GM23338 (cell line): ENCODE data around the gene CCDC57. TPM values are rescaled to one million over a fixed set of nuclear protein-coding genes. Genes with fewer than 3 reads are reported as not detected.
"Not testable (repeated sequence)": the region's sequence is repeated elsewhere in the genome, so short reads cannot be mapped to it uniquely, and the experiment has no call there.

Experiments used
- ATAC-seq: fragments of 200-7000 bp; cut with Tn5 transposase; 3 replicates; pipeline ENCODE4 v1.9.1; 2020
- DNase-seq: peaks from one replicate; pipeline ENCODE4 v3.0.0-alpha.2; 2015; ENCODE audit warnings: low spot score
- H2AFZ ChIP-seq: fragments of 200-600 bp; sonication (generic); 2 replicates; pipeline ENCODE4 v1.8.0; 2016; ENCODE audit warnings: antibody characterized with exemption, mild to moderate bottlenecking, moderate library complexity
- H3F3A ChIP-seq: fragments of 200-600 bp; sonication (generic); replicated peaks from 2 replicates; pipeline ENCODE4 v1.8.0; 2017; ENCODE audit warnings: antibody characterized with exemption, mixed run types, low read depth
- H3K27ac ChIP-seq: fragments of 200-600 bp; sonication (generic); 2 replicates; pipeline ENCODE4 v1.6.1; 2016; ENCODE audit warnings: low read depth
- H3K27me3 ChIP-seq: fragments of 200-600 bp; sonication (generic); 2 replicates; pipeline ENCODE4 v1.8.0; 2016; ENCODE audit warnings: mild to moderate bottlenecking, mixed run types, moderate library complexity; ENCODE audit not compliant: insufficient read depth
- H3K36me3 ChIP-seq: fragments of 200-600 bp; sonication (generic); 2 replicates; pipeline ENCODE4 v1.8.0; 2016; ENCODE audit warnings: mild to moderate bottlenecking; ENCODE audit not compliant: insufficient read depth
- H3K4me1 ChIP-seq: fragments of 200-600 bp; sonication (generic); 2 replicates; pipeline ENCODE4 v1.8.0; 2016; ENCODE audit warnings: mild to moderate bottlenecking, moderate library complexity; ENCODE audit not compliant: insufficient read depth
- H3K4me2 ChIP-seq: fragments of 200-600 bp; sonication (generic); 2 replicates; pipeline ENCODE4 v1.7.1; 2017; ENCODE audit warnings: mixed run types
- H3K4me3 ChIP-seq: fragments of 200-600 bp; sonication (generic); 2 replicates; pipeline ENCODE4 v1.6.1; 2016; ENCODE audit warnings: mixed run types
- H3K79me2 ChIP-seq: fragments of 200-600 bp; sonication (generic); replicated peaks from 2 replicates; pipeline ENCODE4 v1.8.0; 2017; ENCODE audit warnings: mild to moderate bottlenecking; ENCODE audit not compliant: insufficient read depth
- H3K9me2 ChIP-seq: fragments of 200-600 bp; sonication (generic); 2 replicates; pipeline ENCODE4 v1.8.0; 2017; ENCODE audit not compliant: insufficient read depth
- H4K20me1 ChIP-seq: fragments of 200-600 bp; sonication (generic); replicated peaks from 2 replicates; pipeline ENCODE4 v1.8.0; 2017; ENCODE audit warnings: mild to moderate bottlenecking; ENCODE audit not compliant: insufficient read depth
- H3K27ac Mint-ChIP-seq: 2 replicates; pipeline ENCODE4 v1.8.0; 2020; ENCODE audit warnings: inconsistent platforms, mild to moderate bottlenecking, moderate library complexity, mixed read lengths
- H3K27me3 Mint-ChIP-seq: 3 replicates; pipeline ENCODE4 v1.8.0; 2022; ENCODE audit warnings: low read depth, mild to moderate bottlenecking, moderate library complexity, mixed read lengths, inconsistent platforms; ENCODE audit not compliant: insufficient read depth, poor library complexity
- H3K36me3 Mint-ChIP-seq: 3 replicates; pipeline ENCODE4 v1.8.0; 2021; ENCODE audit warnings: low read depth, mild to moderate bottlenecking, inconsistent platforms, moderate library complexity, mixed read lengths
- H3K4me1 Mint-ChIP-seq: 3 replicates; pipeline ENCODE4 v1.8.0; 2020; ENCODE audit warnings: mild to moderate bottlenecking, inconsistent platforms, mixed read lengths
- H3K4me3 Mint-ChIP-seq: 3 replicates; pipeline ENCODE4 v1.8.0; 2021; ENCODE audit warnings: moderate library complexity, mild to moderate bottlenecking, inconsistent platforms, mixed read lengths
- H3K9me3 Mint-ChIP-seq: 3 replicates; pipeline ENCODE4 v1.8.0; 2020; ENCODE audit warnings: moderate library complexity, mild to moderate bottlenecking, inconsistent platforms, mixed read lengths
- EZH2 ChIP-seq: fragments of 200-600 bp; sonication (generic); IDR thresholded peaks from one replicate; pipeline ENCODE4 v1.8.0; 2017; ENCODE audit warnings: antibody characterized with exemption, mild to moderate bottlenecking, low read depth; ENCODE audit not compliant: unreplicated experiment
- EZH2phosphoT487 ChIP-seq: fragments of 200-600 bp; sonication (generic); IDR thresholded peaks from one replicate; pipeline ENCODE4 v1.8.1; 2018; ENCODE audit warnings: antibody characterized with exemption; ENCODE audit not compliant: unreplicated experiment
- JUNB ChIP-seq: IDR thresholded peaks from one replicate; pipeline ENCODE4 v1.6.1; 2016; ENCODE audit warnings: antibody characterized with exemption; ENCODE audit not compliant: unreplicated experiment
- NANOG ChIP-seq: IDR thresholded peaks from 2 replicates; pipeline ENCODE4 v1.6.1; 2016; ENCODE audit warnings: antibody characterized with exemption, borderline replicate concordance
- POLR2AphosphoS5 ChIP-seq: IDR thresholded peaks from 2 replicates; pipeline ENCODE4 v1.6.1; 2016; ENCODE audit warnings: antibody characterized with exemption, low read depth
- REST ChIP-seq: IDR thresholded peaks from one replicate; pipeline ENCODE4 v1.6.1; 2018; ENCODE audit warnings: antibody characterized with exemption; ENCODE audit not compliant: unreplicated experiment
- STAT1 ChIP-seq: IDR thresholded peaks from one replicate; pipeline ENCODE4 v1.6.1; 2016; ENCODE audit warnings: antibody characterized with exemption; ENCODE audit not compliant: unreplicated experiment
- ZNF114 ChIP-seq: fragments of 250-450 bp; sonication (Bioruptor Pico); IDR thresholded peaks from 2 replicates; pipeline ENCODE4 v1.5.0; 2020; ENCODE audit warnings: mild to moderate bottlenecking, moderate library complexity
- polyA plus RNA-seq: library from polyadenylated mRNA; unstranded; fragments of >200 nt; fragmentation: Nextera tagmentation; extraction: Ambion mirVana; gene quantifications from 2 replicates; pipeline ENCODE4 v1.2.1, GENCODE V29; 2016
- total RNA-seq: library from RNA; depleted of rRNA; stranded (reverse); fragments of >200 nt; shearing (Covaris generic); gene quantifications from 2 replicates; pipeline ENCODE4 v1.2.3, GENCODE V29; 2014
- TF ChIP-seq, protein P1 (sequence below): IDR thresholded peaks from 2 replicates; pipeline ENCODE4 v1.6.1; 2016; ENCODE audit warnings: antibody characterized with exemption
- TF ChIP-seq, protein P2 (sequence below): fragments of 250-450 bp; sonication (Bioruptor Pico); IDR thresholded peaks from 2 replicates; pipeline ENCODE4 v1.5.0; 2020; ENCODE audit warnings: mild to moderate bottlenecking, moderate library complexity

CCDC57 gene
- total and polyA plus RNA-seq, 2 experiments from 2014 or later: 7.0 to 16.3 TPM

- Mint-ChIP-seq H3K36me3 (peaks cover 83% of the 10 kb centered on the region), H3K9me3 (peaks cover 7% of the 10 kb centered on the region; the same call in 2 of the 3 replicates), H3K4me1 (no peaks in the 10 kb centered on the region), H3K27ac (0 out of 2 replicates have a peak overlapping the region, but pooled peaks have one; percentile 28), H3K4me3 (no peak overlapping the region), H3K27me3 (peaks cover 10% of the 10 kb centered on the region)
- Histone ChIP-seq H4K20me1 (peaks cover 56% of the 10 kb centered on the region), H3K4me2 (no peak overlapping the region), H3K27ac (no peak overlapping the region), H3K4me1 (no peaks in the 10 kb centered on the region), H3F3A (peaks cover 17% of the 10 kb centered on the region), H3K9me2 (no peaks in the 10 kb centered on the region), H3K4me3 (no peak overlapping the region), H2AFZ (no peak overlapping the region), H3K79me2 (peaks cover 69% of the 10 kb centered on the region), H3K27me3 (no peaks in the 10 kb centered on the region), H3K36me3 (peaks cover 54% of the 10 kb centered on the region)
- no peak for DNase-seq
- no peak for ATAC-seq
- TF ChIP-seq JUNB (no peak), REST (no peak), NANOG (no peak), POLR2AphosphoS5 (no peak), EZH2phosphoT487 (no peak), STAT1 (no peak), EZH2 (no peak), ZNF114 (CRISPR knock-in tag) (no peak)
- TF ChIP-seq, protein P1, sequence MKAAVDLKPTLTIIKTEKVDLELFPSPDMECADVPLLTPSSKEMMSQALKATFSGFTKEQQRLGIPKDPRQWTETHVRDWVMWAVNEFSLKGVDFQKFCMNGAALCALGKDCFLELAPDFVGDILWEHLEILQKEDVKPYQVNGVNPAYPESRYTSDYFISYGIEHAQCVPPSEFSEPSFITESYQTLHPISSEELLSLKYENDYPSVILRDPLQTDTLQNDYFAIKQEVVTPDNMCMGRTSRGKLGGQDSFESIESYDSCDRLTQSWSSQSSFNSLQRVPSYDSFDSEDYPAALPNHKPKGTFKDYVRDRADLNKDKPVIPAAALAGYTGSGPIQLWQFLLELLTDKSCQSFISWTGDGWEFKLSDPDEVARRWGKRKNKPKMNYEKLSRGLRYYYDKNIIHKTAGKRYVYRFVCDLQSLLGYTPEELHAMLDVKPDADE: no peak
- TF ChIP-seq, protein P2, sequence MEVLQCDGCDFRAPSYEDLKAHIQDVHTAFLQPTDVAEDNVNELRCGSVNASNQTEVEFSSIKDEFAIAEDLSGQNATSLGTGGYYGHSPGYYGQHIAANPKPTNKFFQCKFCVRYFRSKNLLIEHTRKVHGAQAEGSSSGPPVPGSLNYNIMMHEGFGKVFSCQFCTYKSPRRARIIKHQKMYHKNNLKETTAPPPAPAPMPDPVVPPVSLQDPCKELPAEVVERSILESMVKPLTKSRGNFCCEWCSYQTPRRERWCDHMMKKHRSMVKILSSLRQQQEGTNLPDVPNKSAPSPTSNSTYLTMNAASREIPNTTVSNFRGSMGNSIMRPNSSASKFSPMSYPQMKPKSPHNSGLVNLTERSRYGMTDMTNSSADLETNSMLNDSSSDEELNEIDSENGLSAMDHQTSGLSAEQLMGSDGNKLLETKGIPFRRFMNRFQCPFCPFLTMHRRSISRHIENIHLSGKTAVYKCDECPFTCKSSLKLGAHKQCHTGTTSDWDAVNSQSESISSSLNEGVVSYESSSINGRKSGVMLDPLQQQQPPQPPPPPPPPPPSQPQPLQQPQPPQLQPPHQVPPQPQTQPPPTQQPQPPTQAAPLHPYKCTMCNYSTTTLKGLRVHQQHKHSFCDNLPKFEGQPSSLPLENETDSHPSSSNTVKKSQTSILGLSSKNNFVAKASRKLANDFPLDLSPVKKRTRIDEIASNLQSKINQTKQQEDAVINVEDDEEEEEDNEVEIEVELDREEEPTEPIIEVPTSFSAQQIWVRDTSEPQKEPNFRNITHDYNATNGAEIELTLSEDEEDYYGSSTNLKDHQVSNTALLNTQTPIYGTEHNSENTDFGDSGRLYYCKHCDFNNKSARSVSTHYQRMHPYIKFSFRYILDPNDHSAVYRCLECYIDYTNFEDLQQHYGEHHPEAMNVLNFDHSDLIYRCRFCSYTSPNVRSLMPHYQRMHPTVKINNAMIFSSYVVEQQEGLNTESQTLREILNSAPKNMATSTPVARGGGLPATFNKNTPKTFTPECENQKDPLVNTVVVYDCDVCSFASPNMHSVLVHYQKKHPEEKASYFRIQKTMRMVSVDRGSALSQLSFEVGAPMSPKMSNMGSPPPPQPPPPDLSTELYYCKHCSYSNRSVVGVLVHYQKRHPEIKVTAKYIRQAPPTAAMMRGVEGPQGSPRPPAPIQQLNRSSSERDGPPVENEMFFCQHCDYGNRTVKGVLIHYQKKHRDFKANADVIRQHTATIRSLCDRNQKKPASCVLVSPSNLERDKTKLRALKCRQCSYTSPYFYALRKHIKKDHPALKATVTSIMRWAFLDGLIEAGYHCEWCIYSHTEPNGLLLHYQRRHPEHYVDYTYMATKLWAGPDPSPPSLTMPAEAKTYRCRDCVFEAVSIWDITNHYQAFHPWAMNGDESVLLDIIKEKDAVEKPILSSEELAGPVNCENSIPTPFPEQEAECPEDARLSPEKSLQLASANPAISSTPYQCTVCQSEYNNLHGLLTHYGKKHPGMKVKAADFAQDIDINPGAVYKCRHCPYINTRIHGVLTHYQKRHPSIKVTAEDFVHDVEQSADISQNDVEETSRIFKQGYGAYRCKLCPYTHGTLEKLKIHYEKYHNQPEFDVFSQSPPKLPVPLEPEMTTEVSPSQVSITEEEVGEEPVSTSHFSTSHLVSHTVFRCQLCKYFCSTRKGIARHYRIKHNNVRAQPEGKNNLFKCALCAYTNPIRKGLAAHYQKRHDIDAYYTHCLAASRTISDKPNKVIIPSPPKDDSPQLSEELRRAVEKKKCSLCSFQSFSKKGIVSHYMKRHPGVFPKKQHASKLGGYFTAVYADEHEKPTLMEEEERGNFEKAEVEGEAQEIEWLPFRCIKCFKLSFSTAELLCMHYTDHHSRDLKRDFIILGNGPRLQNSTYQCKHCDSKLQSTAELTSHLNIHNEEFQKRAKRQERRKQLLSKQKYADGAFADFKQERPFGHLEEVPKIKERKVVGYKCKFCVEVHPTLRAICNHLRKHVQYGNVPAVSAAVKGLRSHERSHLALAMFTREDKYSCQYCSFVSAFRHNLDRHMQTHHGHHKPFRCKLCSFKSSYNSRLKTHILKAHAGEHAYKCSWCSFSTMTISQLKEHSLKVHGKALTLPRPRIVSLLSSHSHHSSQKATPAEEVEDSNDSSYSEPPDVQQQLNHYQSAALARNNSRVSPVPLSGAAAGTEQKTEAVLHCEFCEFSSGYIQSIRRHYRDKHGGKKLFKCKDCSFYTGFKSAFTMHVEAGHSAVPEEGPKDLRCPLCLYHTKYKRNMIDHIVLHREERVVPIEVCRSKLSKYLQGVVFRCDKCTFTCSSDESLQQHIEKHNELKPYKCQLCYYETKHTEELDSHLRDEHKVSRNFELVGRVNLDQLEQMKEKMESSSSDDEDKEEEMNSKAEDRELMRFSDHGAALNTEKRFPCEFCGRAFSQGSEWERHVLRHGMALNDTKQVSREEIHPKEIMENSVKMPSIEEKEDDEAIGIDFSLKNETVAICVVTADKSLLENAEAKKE (CRISPR knock-in tag): no peak
Measured at GRCh38 chr17:82255402-82255972, 42.8 kb upstream of the CCDC57 start.

GRCh38 chr17:82254746-82255145 lies 42.1 kb upstream of the CCDC57 start:
- not testable (repeated sequence) for H3K4me3 Mint-ChIP-seq, H2AFZ ChIP-seq, H3K27ac ChIP-seq, H3K9me2 ChIP-seq, H3K4me2 ChIP-seq, H3K4me3 ChIP-seq, H3K4me1 Mint-ChIP-seq, H3K27ac Mint-ChIP-seq, H3K9me3 Mint-ChIP-seq, H3K4me1 ChIP-seq, DNase-seq, H3K27me3 ChIP-seq, ATAC-seq
- H3K79me2 ChIP-seq: peaks cover 72% of the 10 kb centered on the region
- H3K36me3 ChIP-seq: peaks cover 60% of the 10 kb centered on the region
- peaks cover 59% of the 10 kb centered on the region for H4K20me1 ChIP-seq
- Mint-ChIP-seq H3K36me3 (peaks cover 82% of the 10 kb centered on the region), H3K27me3 (peaks cover 10% of the 10 kb centered on the region)
- H3F3A ChIP-seq: peaks cover 16% of the 10 kb centered on the region
